Sigmoid colon (tissue), 7 donors: ENCODE results near the gene UBE2S. TPM values are rescaled to one million over a fixed set of nuclear protein-coding genes. Genes with fewer than 3 reads are reported as not detected.

Experiments
- DNase-seq: peaks from one replicate; pipeline ENCODE4 v3.0.0-alpha.2; 2019
- H3K27ac ChIP-seq, 4 donors: fragments of 200-600 bp; sonication (generic); one replicate each; pipeline ENCODE4 v1.5.1; 2016 to 2019; ENCODE audit warnings: mild to moderate bottlenecking in 1 of 4
- H3K27me3 ChIP-seq, 3 donors: fragments of 200-600 bp; sonication (generic); one replicate each; pipeline ENCODE4 v1.5.1; 2019; ENCODE audit warnings: mild to moderate bottlenecking in 1 of 3
- H3K36me3 ChIP-seq, 4 donors: fragments of 200-600 bp; sonication (generic); one replicate each; pipeline ENCODE4 v1.5.1; 2016 to 2019
- H3K4me1 ChIP-seq, 4 donors: fragments of 200-600 bp; sonication (generic); one replicate each; pipeline ENCODE4 v1.5.1; 2017 to 2019
- H3K4me3 ChIP-seq, 4 donors: fragments of 200-600 bp; sonication (generic); one replicate each; pipeline ENCODE4 v1.5.1; 2017 to 2019; ENCODE audit warnings: mild to moderate bottlenecking in 2 of 4, moderate library complexity in 1 of 4
- H3K9me3 ChIP-seq, 4 donors: fragments of 200-600 bp in 3 of 4; sonication (generic) in 3 of 4; one replicate each; pipeline versions ENCODE4 v1.5.1 to v1.6.1; 2013 to 2019
- CTCF ChIP-seq, 4 experiments: fragments of 450-650 bp in 3 of 4; fragments of 200-600 bp in 1 of 4; IDR thresholded peaks; one replicate each; pipeline ENCODE4 v1.5.1; 2016 to 2019; ENCODE audit warnings: antibody characterized with exemption in 4 of 4, mild to moderate bottlenecking in 3 of 4, moderate library complexity in 2 of 4
- EP300 ChIP-seq, 4 donors: sonication (generic); formaldehyde crosslinking; IDR thresholded peaks; one replicate each; pipeline ENCODE4 v1.6.1; 2017; ENCODE audit warnings: antibody characterized with exemption in 4 of 4
- POLR2A ChIP-seq, 2 donors: fragments of 450-650 bp; IDR thresholded peaks; one replicate each; pipeline ENCODE4 v1.6.1; 2016; ENCODE audit warnings: antibody characterized with exemption in 2 of 2, mild to moderate bottlenecking in 2 of 2, moderate library complexity in 2 of 2
- POLR2AphosphoS5 ChIP-seq, 4 donors: sonication (generic); formaldehyde crosslinking; IDR thresholded peaks; one replicate each; pipeline ENCODE4 v1.6.1; 2017; ENCODE audit warnings: antibody characterized with exemption in 4 of 4
- WGBS, 2 donors: extraction: QIAGEN DNeasy Blood & Tissue Kit; methylation state at CpG; one replicate each; pipeline ENCODE4 v1.1.7; 2013; 5-methylcytosine and 5-hydroxymethylcytosine counted together
- intact Hi-C: fragments of 100-400 bp; cut with DNase I; formaldehyde crosslinking; loops from one replicate; pipeline ENCODE4 v1.15.1; 2023
- polyA plus RNA-seq, 3 donors: library from polyadenylated mRNA; stranded (reverse); fragments of 200-250 nt; gene quantifications; one replicate each; pipeline ENCODE4 v1.2.3, GENCODE V29; 2013
- total RNA-seq, 4 donors: library from RNA; depleted of rRNA; stranded (reverse); fragments of >200 nt; gene quantifications; one replicate each; pipeline ENCODE4 v1.1.0, GENCODE V29; 2016
- donor health status: healthy with polysubstance abuse.
- donor health status: Bipolar disorder and iron deficiency.
- donor health status: healthy.

UBE2S gene
- total and polyA plus RNA-seq, 7 donors, result 6.6 to 32.6 (median 16.2) TPM

- Histone ChIP-seq H3K4me3 (peak overlapping the region in 2 of 4 donors; percentile 17 to 37), H3K36me3 (no peaks in the 10 kb centered on the region), H3K4me1 (peaks cover 0 to 21% (median 18%) of the 10 kb centered on the region in 4 donors), H3K27ac (peak overlapping the region in 1 of 4 donors; percentile 31), H3K27me3 (peaks cover 48 to 74% (median 62%) of the 10 kb centered on the region in 3 donors), H3K9me3 (no peaks in the 10 kb centered on the region)
- DNase-seq, result no peak
- WGBS, 2 donors, result 4 to 11% methylated on average over 54 of the region's 54 CpGs
- intact Hi-C loops, result no loop called here
- TF ChIP-seq CTCF (IDR thresholded peaks at IDR 0.05), result no peak
These were observed 38.7 kb downstream of the UBE2S start for GRCh38 chr19:55368701-55369563.

- TF ChIP-seq POLR2AphosphoS5 (IDR thresholded peaks at IDR 0.05), result no peak
- no peak for TF ChIP-seq POLR2A (IDR thresholded peaks at IDR 0.05)
- TF ChIP-seq EP300 (IDR thresholded peaks at IDR 0.05), result no peak
- no peak for TF ChIP-seq CTCF (IDR thresholded peaks at IDR 0.05)
- peaks cover 43 to 66% (median 53%) of the 10 kb centered on the region in 3 donors for H3K27me3 ChIP-seq
- intact Hi-C loops, result no loop called here
- H3K4me1 ChIP-seq, result peaks cover 0 to 20% (median 17%) of the 10 kb centered on the region in 4 donors
- H3K4me3 ChIP-seq, result no peak overlapping the region
- H3K9me3 ChIP-seq, result no peaks in the 10 kb centered on the region
- peak overlapping the region in 1 of 4 donors; percentile 31 for H3K27ac ChIP-seq
- no peak for DNase-seq
- WGBS, 2 donors, result 64 to 84% methylated on average over 16 of the region's 16 CpGs
- no peaks in the 10 kb centered on the region for H3K36me3 ChIP-seq
These were observed 39.5 kb downstream of the UBE2S start for GRCh38 chr19:55368106-55368505.

- no peak for DNase-seq
- H3K4me3 ChIP-seq, result no peak overlapping the region
- peaks cover 0 to 20% (median 17%) of the 10 kb centered on the region in 4 donors for H3K4me1 ChIP-seq
- H3K36me3 ChIP-seq, result no peaks in the 10 kb centered on the region
- H3K9me3 ChIP-seq, result no peaks in the 10 kb centered on the region
- WGBS, 2 donors, result 78 to 79% methylated on average over 3 of the region's 3 CpGs
- peaks cover 33 to 53% (median 40%) of the 10 kb centered on the region in 3 donors for H3K27me3 ChIP-seq
- TF ChIP-seq CTCF (IDR thresholded peaks at IDR 0.05), result no peak
- TF ChIP-seq EP300 (IDR thresholded peaks at IDR 0.05), result no peak
- TF ChIP-seq POLR2A (IDR thresholded peaks at IDR 0.05), result no peak
- no peak for TF ChIP-seq POLR2AphosphoS5 (IDR thresholded peaks at IDR 0.05)
- no peak overlapping the region for H3K27ac ChIP-seq
- intact Hi-C loops, result no loop called here
These were observed 40.8 kb downstream of the UBE2S start for GRCh38 chr19:55366790-55367189.

- H3K27ac ChIP-seq, result no peak overlapping the region
- intact Hi-C loops, result no loop called here
- no peak overlapping the region for H3K4me3 ChIP-seq
- H3K27me3 ChIP-seq, result peaks cover 28 to 45% (median 32%) of the 10 kb centered on the region in 3 donors
- H3K9me3 ChIP-seq, result no peaks in the 10 kb centered on the region
- no peaks in the 10 kb centered on the region for H3K36me3 ChIP-seq
- H3K4me1 ChIP-seq, result peaks cover 0 to 20% (median 17%) of the 10 kb centered on the region in 4 donors
- WGBS, 2 donors, result 74 to 76% methylated on average over 19 of the region's 19 CpGs
- TF ChIP-seq CTCF (IDR thresholded peaks at IDR 0.05), result no peak
- TF ChIP-seq POLR2A (IDR thresholded peaks at IDR 0.05), result no peak
- no peak for TF ChIP-seq EP300 (IDR thresholded peaks at IDR 0.05)
- no peak for TF ChIP-seq POLR2AphosphoS5 (IDR thresholded peaks at IDR 0.05)
- no peak for DNase-seq
These were observed 41.6 kb downstream of the UBE2S start for GRCh38 chr19:55365964-55366363.
